ENCODE results near the gene LATS1. TPM values are rescaled to one million over a fixed set of nuclear protein-coding genes. Genes with fewer than 3 reads are reported as not detected.

Gene LATS1
- total and polyA plus RNA-seq, 10 of the 15 experiments (the other 5 are each of a cell fraction or from before 2014, with no cell fraction given), result 2.1 to 15.6 (median 11.0) TPM

- Histone ChIP-seq H3K36me3 (ENCODE audit: control insufficient read depth in 2 of 2, insufficient read depth in 2 of 2, low read length in 1 of 2) (peaks cover 0 to 18% of the 10 kb centered on the region in 2 experiments; a peak in 1 of 4 replicates), H3K9ac (ENCODE audit: control insufficient read depth, insufficient read depth, low read length) (no peak overlapping the region), H2AFZ (ENCODE audit: control insufficient read depth, low read depth, low read length) (no peak overlapping the region), H3K79me2 (ENCODE audit: control insufficient read depth, insufficient read depth, low read length) (no peaks in the 10 kb centered on the region), H3K4me1 (ENCODE audit: control insufficient read depth, insufficient read depth, low read length) (peaks cover 12% of the 10 kb centered on the region), H3K4me2 (ENCODE audit: control insufficient read depth, insufficient read depth) (no peak overlapping the region), H4K20me1 (ENCODE audit: control insufficient read depth, insufficient read depth) (no peaks in the 10 kb centered on the region), H3K9me3 (replicated peaks; ENCODE audit: control insufficient read depth, insufficient read depth, low read length) (no peaks in the 10 kb centered on the region; the same call in 2 of the 3 replicates), H3K27ac (ENCODE audit: control insufficient read depth, insufficient read depth) (no peak overlapping the region), H3K27me3 (replicated peaks in 1 of 2; ENCODE audit: control insufficient read depth in 2 of 2, insufficient read depth in 2 of 2, low read length in 1 of 2) (no peaks in the 10 kb centered on the region), H3K4me3 (no peak overlapping the region)
- BruUV-seq (replicated peaks), result no TSS peak
- ChIA-PET SMC1A (ENCODE audit: uncharacterized antibody, unreplicated experiment) (interaction anchor here (1.9 kb wide), 1 partner anchor 15 kb away, joined by 4 read pairs; no protein-coding TSS in a partner anchor), CTCF (no interaction called here), POLR2A (interaction anchor here (0.6 kb wide), 1 partner anchor 36 kb away, joined by 3 read pairs; no protein-coding TSS in a partner anchor), RAD21 (ENCODE audit: unreplicated experiment) (no interaction called here)
- ATAC-seq (no peak), DNase-seq (ENCODE audit: low read depth, low spot score) (no peak), FAIRE-seq (no peak)
- in situ Hi-C loops (cut with MboI), result no loop called here
- no peak for TF ChIP-seq MEF2A (IDR thresholded peaks at IDR 0.05; ENCODE audit: insufficient read depth, low read depth, low read length)
- intact Hi-C loops (cut with micrococcal nuclease; ENCODE audit: unreplicated experiment), result no loop called here
Observed at GRCh38 chr6:149627672-149628071, 90.2 kb downstream of the LATS1 start.

GRCh38 chr6:149615805-149616204 lies 102.1 kb downstream of the LATS1 start:
- ChIA-PET SMC1A (ENCODE audit: uncharacterized antibody, unreplicated experiment) (no interaction called here), CTCF (no interaction called here), RAD21 (ENCODE audit: unreplicated experiment) (no interaction called here), POLR2A (no interaction called here)
- no peaks in the 10 kb centered on the region for H3K27me3 ChIP-seq (replicated peaks in 1 of 2; ENCODE audit: control insufficient read depth in 2 of 2, insufficient read depth in 2 of 2, low read length in 1 of 2)
- no peaks in the 10 kb centered on the region for H4K20me1 ChIP-seq (ENCODE audit: control insufficient read depth, insufficient read depth)
- H3K4me2 ChIP-seq (ENCODE audit: control insufficient read depth, insufficient read depth), result no peak overlapping the region
- in situ Hi-C loops (cut with MboI) (no loop called here), intact Hi-C loops (cut with micrococcal nuclease; ENCODE audit: unreplicated experiment) (no loop called here)
- no peak overlapping the region for H3K27ac ChIP-seq (ENCODE audit: control insufficient read depth, insufficient read depth)
- TF ChIP-seq HCFC1 (IDR thresholded peaks at IDR 0.05; ENCODE audit: low read length) (no peak), CBFB (IDR thresholded peaks at IDR 0.05; ENCODE audit: low read depth) (no peak), ZNF24 (IDR thresholded peaks at IDR 0.05) (no peak), RAD21 (IDR thresholded peaks at IDR 0.05; ENCODE audit: insufficient read depth, low read depth, low read length) (no peak), TBL1XR1 (IDR thresholded peaks at IDR 0.05; ENCODE audit: low read depth, low read length) (no peak), CBX5 (IDR thresholded peaks at IDR 0.05; ENCODE audit: low read depth) (no peak), MTA3 (IDR thresholded peaks at IDR 0.05; ENCODE audit: borderline replicate concordance, low read length) (no peak), IKZF2 (IDR thresholded peaks at IDR 0.05) (no peak)
- no peak overlapping the region for H2AFZ ChIP-seq (ENCODE audit: control insufficient read depth, low read depth, low read length)
- H3K9ac ChIP-seq (ENCODE audit: control insufficient read depth, insufficient read depth, low read length), result no peak overlapping the region
- FAIRE-seq (no peak), DNase-seq (ENCODE audit: low read depth, low spot score) (no peak), ATAC-seq (no peak)
- H3K9me3 ChIP-seq (replicated peaks; ENCODE audit: control insufficient read depth, insufficient read depth, low read length), result no peaks in the 10 kb centered on the region; the same call in 2 of the 3 replicates
- BruUV-seq (replicated peaks), result no TSS peak
- H3K4me3 ChIP-seq, result no peak overlapping the region
- H3K4me1 ChIP-seq (ENCODE audit: control insufficient read depth, insufficient read depth, low read length), result no peaks in the 10 kb centered on the region
- peaks cover 2 to 11% of the 10 kb centered on the region in 2 experiments for H3K36me3 ChIP-seq (ENCODE audit: control insufficient read depth in 2 of 2, insufficient read depth in 2 of 2, low read length in 1 of 2)
- no peaks in the 10 kb centered on the region for H3K79me2 ChIP-seq (ENCODE audit: control insufficient read depth, insufficient read depth, low read length)
- 71% methylated on average over 5 of the region's 5 CpGs for WGBS (ENCODE audit: insufficient coverage, insufficient replicate concordance, low lambda C conversion rate, missing lambda C conversion rate)

Measured in GM12878 (cell line).